AG09309 (cell line): ENCODE data around the gene BRD1.

Experiments used
- DNase-seq: peaks from one replicate; pipeline ENCODE4 v3.0.0-alpha.2; 2010; ENCODE audit warnings: low read depth
- H3K4me3 ChIP-seq: 2 replicates; pipeline ENCODE4 v1.5.1; 2011; ENCODE audit warnings: mild to moderate bottlenecking, low read depth, low read length, moderate library complexity; ENCODE audit not compliant: control insufficient read depth
- TF ChIP-seq, protein P1 (sequence below): IDR thresholded peaks from 2 replicates; pipeline ENCODE4 v1.5.1; 2011; ENCODE audit warnings: mild to moderate bottlenecking, low read depth, low read length, inconsistent platforms; ENCODE audit not compliant: insufficient read depth, control insufficient read depth; ENCODE audit errors: missing control alignments

The BRD1 gene

DNA sequence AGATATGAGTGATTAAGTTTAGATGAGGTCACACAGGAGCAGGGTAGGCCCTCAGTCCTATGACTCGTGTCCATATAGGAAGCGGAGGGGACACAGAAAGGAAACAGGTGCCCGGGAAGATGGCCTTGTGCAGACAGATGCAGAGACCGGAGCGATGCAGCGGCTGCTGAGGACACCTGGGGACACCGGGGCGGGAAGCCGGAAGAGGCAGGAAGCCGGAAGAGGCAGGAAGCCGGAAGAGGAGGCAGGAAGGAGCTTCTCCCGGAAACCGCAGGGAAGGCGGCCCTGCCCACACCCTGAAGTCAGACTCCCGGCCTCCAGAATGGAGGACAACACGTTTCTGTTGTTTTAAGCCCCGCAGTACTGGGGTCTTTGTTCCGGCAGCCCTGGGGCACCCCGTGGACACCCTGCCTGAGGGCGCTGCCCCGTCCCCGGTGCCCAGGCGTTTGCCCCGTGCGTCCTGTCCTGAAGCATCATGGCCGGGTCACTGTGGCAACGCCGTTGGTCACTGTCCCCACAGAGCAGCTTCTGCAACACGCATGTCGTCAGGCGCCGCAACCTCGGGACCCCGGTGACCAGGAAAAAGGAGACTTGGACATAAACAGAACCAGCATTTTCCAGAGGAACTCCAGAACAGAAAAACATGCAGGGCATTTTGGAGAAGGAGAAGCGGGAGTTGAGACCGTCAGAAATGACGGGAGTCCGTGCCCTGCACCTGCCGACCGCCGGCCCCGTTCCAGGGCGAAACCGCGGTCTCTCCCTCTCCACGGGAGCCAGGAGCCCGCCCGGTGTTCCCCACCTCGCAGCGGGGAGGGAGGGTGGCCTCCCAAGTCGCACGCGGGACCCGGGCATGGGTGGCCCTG is 103.4 kb downstream of the BRD1 start:
- no peak for DNase-seq
- H3K4me3 ChIP-seq: no peak overlapping the region
- TF ChIP-seq, protein P1, sequence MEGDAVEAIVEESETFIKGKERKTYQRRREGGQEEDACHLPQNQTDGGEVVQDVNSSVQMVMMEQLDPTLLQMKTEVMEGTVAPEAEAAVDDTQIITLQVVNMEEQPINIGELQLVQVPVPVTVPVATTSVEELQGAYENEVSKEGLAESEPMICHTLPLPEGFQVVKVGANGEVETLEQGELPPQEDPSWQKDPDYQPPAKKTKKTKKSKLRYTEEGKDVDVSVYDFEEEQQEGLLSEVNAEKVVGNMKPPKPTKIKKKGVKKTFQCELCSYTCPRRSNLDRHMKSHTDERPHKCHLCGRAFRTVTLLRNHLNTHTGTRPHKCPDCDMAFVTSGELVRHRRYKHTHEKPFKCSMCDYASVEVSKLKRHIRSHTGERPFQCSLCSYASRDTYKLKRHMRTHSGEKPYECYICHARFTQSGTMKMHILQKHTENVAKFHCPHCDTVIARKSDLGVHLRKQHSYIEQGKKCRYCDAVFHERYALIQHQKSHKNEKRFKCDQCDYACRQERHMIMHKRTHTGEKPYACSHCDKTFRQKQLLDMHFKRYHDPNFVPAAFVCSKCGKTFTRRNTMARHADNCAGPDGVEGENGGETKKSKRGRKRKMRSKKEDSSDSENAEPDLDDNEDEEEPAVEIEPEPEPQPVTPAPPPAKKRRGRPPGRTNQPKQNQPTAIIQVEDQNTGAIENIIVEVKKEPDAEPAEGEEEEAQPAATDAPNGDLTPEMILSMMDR: no peak

DNA sequence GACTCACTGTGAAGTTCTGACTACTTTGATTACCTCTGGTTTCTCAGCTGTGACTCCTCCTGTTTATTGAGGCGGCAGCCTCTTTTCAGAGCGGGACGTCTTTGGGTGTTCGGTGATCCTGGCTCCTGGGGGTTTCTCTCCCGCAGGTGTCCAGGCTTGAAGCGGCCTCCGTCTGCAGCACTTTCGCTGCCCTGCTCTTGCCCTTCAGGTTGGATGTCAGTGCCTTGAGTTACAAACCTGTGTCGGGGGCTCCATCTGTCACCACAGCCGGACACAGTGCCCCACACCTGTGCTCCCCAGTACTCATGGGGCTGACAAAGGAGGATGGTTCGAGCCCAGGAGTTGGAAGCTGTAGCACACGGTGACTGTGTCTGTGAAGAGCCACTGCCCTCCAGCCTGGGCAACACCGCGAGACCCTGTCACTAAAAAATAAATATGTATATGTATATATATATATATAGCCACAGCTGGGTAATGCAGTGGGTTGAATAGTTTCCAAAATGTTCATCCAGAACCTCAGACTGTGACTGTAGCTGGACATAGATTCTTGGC is 104.1 kb downstream of the BRD1 start:
- DNase-seq: no peak
- no peak overlapping the region for H3K4me3 ChIP-seq

More for the DNA sequence above, 104.1 kb downstream of the BRD1 start:
- TF ChIP-seq, protein P1: no peak
